G401 (cell line): Measurements from ENCODE around the gene GPR153. TPM values are rescaled to one million over a fixed set of nuclear protein-coding genes. Genes with fewer than 3 reads are reported as not detected.
"Not testable (repeated sequence)": the region's sequence is repeated elsewhere in the genome, so short reads cannot be mapped to it uniquely, and the experiment has no call there.

Source experiments
- DNase-seq: peaks from one replicate; pipeline ENCODE4 v3.0.0-alpha.2; 2015; ENCODE audit warnings: low spot score
- in situ Hi-C: cut with HindIII; loops from 2 replicates; pipeline ENCODE4 v1.10.0; 2016; ENCODE audit warnings: low sequenced_read_pairs, mixed read lengths
- total RNA-seq: library from RNA; depleted of rRNA; stranded (reverse); fragments of >200 nt; shearing (Covaris generic); gene quantifications from 2 replicates; pipeline ENCODE4 v1.2.3, GENCODE V29; 2014; rRNA removed

The GPR153 gene
- total RNA-seq: 3.3 and 4.5 TPM in 2 replicates

- in situ Hi-C loops: no loop called here
- DNase-seq: no peak
These were observed at the start of gene GPR153 for GRCh38 chr1:6260961-6261614. TSS of gene GPR153 (minus strand) at chr1:6261098. CDS start at chr1:6254905, 6,193 bp downstream.

- in situ Hi-C loops: no loop called here
These were observed 49.4 kb upstream of the GPR153 start for GRCh38 chr1:6310116-6310848.

GRCh38 chr1:6309564-6309963, 48.7 kb upstream of the GPR153 start:
- in situ Hi-C loops: no loop called here
- DNase-seq: no peak

More at GRCh38 chr1:6310116-6310848, 49.4 kb upstream of the GPR153 start:
- DNase-seq: no peak

GRCh38 chr1:6308449-6308848, 47.6 kb upstream of the GPR153 start:
- in situ Hi-C loops: no loop called here
- DNase-seq: no peak

GRCh38 chr1:6307682-6308081, 46.8 kb upstream of the GPR153 start:
- DNase-seq, in situ Hi-C loops: not testable (repeated sequence)

GRCh38 chr1:6307099-6307498, 46.2 kb upstream of the GPR153 start:
- DNase-seq: no peak
- in situ Hi-C loops: no loop called here

GRCh38 chr1:6303397-6304012, 42.6 kb upstream of the GPR153 start:
- no peak for DNase-seq
- in situ Hi-C loops: no loop called here

- in situ Hi-C loops: no loop called here
- DNase-seq: peak; percentile 86
These were observed 41.7 kb upstream of the GPR153 start for GRCh38 chr1:6302568-6302967.

GRCh38 chr1:6301526-6301925, 40.6 kb upstream of the GPR153 start:
- in situ Hi-C loops: no loop called here
- DNase-seq: no peak

GRCh38 chr1:6300342-6301048, 39.6 kb upstream of the GPR153 start:
- in situ Hi-C loops: no loop called here

GRCh38 chr1:6299557-6300165, 38.8 kb upstream of the GPR153 start:
- in situ Hi-C loops: no loop called here
- DNase-seq: no peak

More at GRCh38 chr1:6300342-6301048, 39.6 kb upstream of the GPR153 start:
- DNase-seq: no peak

- in situ Hi-C loops: no loop called here
- DNase-seq: no peak
These were observed 38.1 kb upstream of the GPR153 start for GRCh38 chr1:6298940-6299465.

- no peak for DNase-seq
- in situ Hi-C loops: no loop called here
These were observed 37.6 kb upstream of the GPR153 start for GRCh38 chr1:6298530-6298929.

GRCh38 chr1:6295910-6296309, 35.0 kb upstream of the GPR153 start:
- in situ Hi-C loops: no loop called here
- no peak for DNase-seq

GRCh38 chr1:6294890-6295556, 34.1 kb upstream of the GPR153 start:
- DNase-seq: no peak
- in situ Hi-C loops: no loop called here

- in situ Hi-C loops: no loop called here
- DNase-seq: no peak
These were observed 33.4 kb upstream of the GPR153 start for GRCh38 chr1:6294080-6294889.

- in situ Hi-C loops: no loop called here
- no peak for DNase-seq
These were observed 31.2 kb upstream of the GPR153 start for GRCh38 chr1:6292102-6292501.

GRCh38 chr1:6288665-6289064, 27.8 kb upstream of the GPR153 start:
- DNase-seq: no peak
- in situ Hi-C loops: no loop called here
